GM10248 (cell line): Measurements from ENCODE around the gene PARD3B.

ENCODE experiments used
- CTCF ChIA-PET: fragments of 300-600 bp; sonication (Branson Sonifier 250); formaldehyde crosslinking; extraction: SDS; loops from one replicate; lab custom pipeline; 2021; ENCODE audit warnings: antibody characterized with exemption; lab: Yijun Ruan, JAX
- POLR2A ChIA-PET: fragments of 350-650 bp; sonication (Branson Sonifier 250); formaldehyde crosslinking; extraction: SDS; loops from one replicate; lab custom pipeline; 2020; ENCODE audit warnings: antibody characterized with exemption; lab: Yijun Ruan, JAX
- DNase-seq: peaks from one replicate; pipeline ENCODE4 v3.0.0; 2012; ENCODE audit errors: extremely low spot score
- TF ChIP-seq, protein P1 (sequence below): IDR thresholded peaks from 2 replicates; pipeline ENCODE4 v1.5.1; 2012; ENCODE audit warnings: mild to moderate bottlenecking, low read depth; ENCODE audit errors: extremely low read depth, missing control alignments, control extremely low read depth

PARD3B gene

DNA sequence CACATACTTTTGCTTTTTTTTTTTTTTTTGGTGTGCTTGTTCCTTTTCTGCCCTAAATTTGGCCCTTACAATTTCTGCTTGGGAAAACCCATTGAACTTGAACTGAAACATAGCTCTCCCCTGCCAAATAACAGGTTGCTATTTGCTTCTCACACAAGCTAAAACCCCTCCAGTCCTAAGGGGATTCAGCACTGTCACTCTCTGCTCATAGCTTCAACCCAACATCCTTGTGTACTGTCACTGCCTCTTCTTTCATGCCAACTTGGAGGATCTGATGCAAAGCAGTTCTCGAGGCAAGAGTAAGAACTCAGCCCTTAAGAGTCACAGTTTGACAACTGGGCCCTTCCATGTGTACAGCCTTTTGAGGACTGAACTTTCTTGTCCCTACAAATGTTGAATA, 1106.4 kb downstream of the PARD3B start:
- TF ChIP-seq, protein P1, sequence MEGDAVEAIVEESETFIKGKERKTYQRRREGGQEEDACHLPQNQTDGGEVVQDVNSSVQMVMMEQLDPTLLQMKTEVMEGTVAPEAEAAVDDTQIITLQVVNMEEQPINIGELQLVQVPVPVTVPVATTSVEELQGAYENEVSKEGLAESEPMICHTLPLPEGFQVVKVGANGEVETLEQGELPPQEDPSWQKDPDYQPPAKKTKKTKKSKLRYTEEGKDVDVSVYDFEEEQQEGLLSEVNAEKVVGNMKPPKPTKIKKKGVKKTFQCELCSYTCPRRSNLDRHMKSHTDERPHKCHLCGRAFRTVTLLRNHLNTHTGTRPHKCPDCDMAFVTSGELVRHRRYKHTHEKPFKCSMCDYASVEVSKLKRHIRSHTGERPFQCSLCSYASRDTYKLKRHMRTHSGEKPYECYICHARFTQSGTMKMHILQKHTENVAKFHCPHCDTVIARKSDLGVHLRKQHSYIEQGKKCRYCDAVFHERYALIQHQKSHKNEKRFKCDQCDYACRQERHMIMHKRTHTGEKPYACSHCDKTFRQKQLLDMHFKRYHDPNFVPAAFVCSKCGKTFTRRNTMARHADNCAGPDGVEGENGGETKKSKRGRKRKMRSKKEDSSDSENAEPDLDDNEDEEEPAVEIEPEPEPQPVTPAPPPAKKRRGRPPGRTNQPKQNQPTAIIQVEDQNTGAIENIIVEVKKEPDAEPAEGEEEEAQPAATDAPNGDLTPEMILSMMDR, result no peak
- POLR2A ChIA-PET, result no interaction called here
- no peak for DNase-seq
- CTCF ChIA-PET, result interaction anchor here (1.5 to 3.0 kb wide), 3 partner anchors 9 to 35 kb away, joined by 3 to 12 read pairs (median 3); no protein-coding TSS in a partner anchor

DNA sequence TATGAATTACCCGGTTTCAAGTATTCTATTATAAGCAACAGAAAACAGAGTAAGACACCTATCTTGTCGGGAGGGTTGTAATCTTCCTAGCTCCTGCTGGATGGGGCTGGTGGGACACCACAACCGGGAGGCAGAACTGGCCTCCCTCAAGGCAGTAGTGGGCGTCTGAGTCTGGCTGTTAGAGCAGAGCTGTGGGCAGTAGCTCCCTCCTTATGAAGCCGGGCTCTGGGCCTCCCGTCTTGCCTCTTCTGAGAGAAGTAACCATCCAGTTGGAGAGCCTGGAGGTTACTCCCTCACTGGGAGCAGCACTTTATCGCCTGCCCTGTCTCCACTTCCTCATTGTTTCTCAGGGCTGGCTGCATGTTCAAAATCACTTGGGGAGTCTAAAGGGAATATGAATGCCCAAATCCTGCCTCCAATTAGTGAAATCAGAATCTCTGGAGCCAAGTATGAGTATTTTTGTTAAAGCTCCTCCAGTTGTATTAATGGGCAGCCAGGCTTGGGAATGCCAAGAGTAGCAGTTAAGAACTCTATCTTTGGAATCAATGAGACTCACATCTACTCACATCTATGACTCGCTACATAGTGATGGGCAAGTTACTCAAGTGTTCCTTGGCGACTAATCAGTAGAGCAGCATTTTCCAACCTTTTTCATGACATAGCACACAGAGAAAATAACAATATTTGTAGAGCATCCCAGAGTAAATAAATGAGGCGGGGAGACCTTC, 1109.8 kb downstream of the PARD3B start:
- DNase-seq, result no peak
- ChIA-PET CTCF (interaction anchor here (1.3 to 1.7 kb wide), 2 partner anchors 21 to 43 kb away, joined by 3 to 8 read pairs; no protein-coding TSS in a partner anchor), POLR2A (no interaction called here)
- TF ChIP-seq, protein P1, result no peak

DNA sequence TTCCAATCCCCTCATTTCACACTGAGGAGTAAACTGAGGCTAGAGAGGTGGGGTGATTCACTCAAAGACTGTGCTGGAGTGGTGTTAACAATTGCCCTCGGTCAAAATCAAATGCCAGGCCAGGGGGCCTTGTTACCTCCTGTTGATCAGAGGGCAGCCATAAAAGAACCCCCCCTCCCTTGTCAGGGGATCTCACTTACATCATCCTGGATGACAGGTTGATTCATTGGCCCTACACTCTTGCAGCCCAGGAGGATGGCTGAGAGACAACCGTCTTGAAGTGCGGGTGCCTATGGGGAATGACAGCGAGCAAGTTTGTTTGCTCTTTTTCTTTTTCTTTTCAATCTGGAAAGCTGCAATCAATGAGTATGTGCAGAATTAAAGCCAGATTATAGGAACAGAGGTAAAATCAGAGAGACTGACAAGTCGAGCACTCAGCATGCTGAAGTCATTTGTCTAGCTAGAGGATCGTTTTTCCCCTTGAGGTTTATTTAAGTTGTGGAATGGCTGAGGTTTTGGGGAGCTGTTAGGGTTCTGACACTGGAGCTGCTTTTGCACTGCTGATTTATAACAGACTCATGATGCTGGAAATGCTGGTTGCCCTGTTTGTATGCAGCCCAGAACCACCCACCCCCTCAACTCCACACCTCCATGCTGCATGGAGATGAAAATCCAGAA, 1110.6 kb downstream of the PARD3B start:
- POLR2A ChIA-PET, result no interaction called here
- CTCF ChIA-PET, result no interaction called here
- TF ChIP-seq, protein P1, result no peak
- no peak for DNase-seq

DNA sequence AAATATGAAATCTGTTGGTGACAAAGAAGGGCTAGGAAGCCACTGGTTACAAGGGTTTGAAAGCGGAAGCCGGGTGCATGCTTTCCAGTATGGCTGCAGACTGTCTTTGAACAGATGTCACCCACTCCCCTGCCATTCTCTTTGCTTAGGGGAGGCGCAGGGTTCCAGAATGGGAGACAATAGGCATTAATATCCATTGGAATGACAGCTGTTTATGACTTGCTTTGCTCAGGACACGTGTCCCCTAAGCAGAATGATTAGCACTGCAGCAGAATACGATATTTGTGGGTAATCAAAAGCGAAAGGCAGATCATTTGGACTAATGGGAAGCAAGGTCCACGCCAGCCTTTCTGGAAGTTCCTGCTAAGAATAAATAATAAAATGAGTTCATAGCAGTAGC, 1111.2 kb downstream of the PARD3B start:
- TF ChIP-seq, protein P1, result no peak
- POLR2A ChIA-PET, result no interaction called here
- no peak for DNase-seq
- CTCF ChIA-PET, result no interaction called here

DNA sequence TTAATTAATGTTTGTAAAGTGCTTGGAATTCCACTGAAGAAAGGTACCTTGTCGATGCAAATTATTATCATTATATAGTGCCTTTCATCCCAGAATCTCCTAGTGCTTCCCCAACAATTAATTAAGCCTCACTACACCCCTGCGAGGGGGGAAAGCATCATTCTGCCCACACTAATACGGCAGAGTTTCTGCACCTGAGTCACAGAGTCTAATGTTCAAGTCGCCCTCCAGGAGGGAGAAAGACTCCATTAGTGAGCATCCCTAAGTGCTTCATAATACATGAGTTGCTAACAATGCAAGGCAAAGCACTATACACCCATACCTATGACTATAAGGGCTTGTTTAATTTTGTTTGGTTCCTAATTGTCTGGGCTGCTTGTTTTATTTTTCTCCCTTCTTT, 1111.7 kb downstream of the PARD3B start:
- no peak for DNase-seq
- ChIA-PET CTCF (no interaction called here), POLR2A (no interaction called here)
- TF ChIP-seq, protein P1, result no peak

DNA sequence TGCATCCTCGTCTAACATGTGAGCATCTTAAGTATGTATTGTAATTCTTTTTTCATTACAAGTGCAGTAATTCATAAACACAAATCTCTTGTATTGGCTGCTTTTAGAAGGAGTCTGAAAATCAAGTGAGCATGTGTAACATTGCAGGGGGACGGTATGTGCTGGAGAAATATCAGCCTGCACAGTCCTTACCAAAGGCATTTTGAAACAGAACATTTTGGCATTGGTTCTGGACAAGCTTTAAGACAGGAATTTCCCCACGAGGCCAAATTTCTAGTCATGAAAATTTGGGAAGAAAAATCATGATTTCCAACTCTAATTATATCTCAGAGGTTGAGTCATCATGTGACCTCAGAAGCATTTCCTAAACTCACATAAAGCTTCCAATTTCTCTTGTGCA, 1112.3 kb downstream of the PARD3B start:
- CTCF ChIA-PET, result interaction anchor here (1.7 kb wide), 1 partner anchor 18 kb away, joined by 3 read pairs; no protein-coding TSS in a partner anchor
- TF ChIP-seq, protein P1, result no peak
- no peak for DNase-seq
- POLR2A ChIA-PET, result no interaction called here
